GM12873 (cell line): ENCODE measurements around the gene ASCL1.
A peak's percentile ranks its signal among the peaks of the same experiment; 100 is the strongest.

ENCODE experiments used
- TF ChIP-seq, protein P1 (sequence below): IDR thresholded peaks from 2 replicates; pipeline ENCODE4 v1.5.1; 2012; ENCODE audit warnings: low read depth, mild to moderate bottlenecking, moderate library complexity, low read length, control low read depth; ENCODE audit not compliant: insufficient read depth; ENCODE audit errors: missing control alignments

ASCL1 gene

DNA sequence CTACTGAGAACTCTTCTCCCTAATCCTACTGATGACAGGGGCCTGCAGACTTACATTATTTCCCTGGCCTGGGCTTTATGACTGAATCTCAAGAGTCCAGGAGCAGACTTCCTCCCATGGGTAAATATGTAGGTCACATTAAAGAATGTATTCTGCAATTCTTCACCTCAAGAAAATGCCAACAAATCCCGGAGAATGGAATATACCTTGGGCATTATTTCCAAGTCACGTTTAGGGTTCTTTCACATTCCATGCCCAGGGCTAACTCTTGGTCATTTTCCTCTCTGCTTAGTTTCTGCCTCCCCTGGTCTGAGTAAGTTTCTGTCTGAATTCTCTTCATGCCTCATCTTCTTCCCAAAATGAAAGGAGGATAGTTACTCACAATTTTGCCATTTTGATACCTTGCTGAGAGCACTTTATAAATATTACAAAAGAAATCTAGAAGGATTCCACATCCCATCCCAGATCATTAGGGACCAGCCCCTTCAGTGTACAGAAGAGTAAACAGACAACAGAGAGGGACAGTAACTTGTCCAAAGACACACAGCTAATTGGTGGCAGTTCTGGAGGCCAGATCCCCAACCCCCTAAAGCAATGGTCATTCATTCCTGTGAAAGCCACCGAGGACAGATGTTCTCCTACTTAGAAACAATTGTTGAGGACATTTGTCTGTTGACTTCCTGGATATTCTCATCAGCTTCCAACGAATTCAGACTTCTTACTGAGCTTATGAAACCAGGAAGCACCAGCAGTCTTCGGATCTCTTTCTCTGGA lies 41.0 kb upstream of the ASCL1 start:
- TF ChIP-seq, protein P1, sequence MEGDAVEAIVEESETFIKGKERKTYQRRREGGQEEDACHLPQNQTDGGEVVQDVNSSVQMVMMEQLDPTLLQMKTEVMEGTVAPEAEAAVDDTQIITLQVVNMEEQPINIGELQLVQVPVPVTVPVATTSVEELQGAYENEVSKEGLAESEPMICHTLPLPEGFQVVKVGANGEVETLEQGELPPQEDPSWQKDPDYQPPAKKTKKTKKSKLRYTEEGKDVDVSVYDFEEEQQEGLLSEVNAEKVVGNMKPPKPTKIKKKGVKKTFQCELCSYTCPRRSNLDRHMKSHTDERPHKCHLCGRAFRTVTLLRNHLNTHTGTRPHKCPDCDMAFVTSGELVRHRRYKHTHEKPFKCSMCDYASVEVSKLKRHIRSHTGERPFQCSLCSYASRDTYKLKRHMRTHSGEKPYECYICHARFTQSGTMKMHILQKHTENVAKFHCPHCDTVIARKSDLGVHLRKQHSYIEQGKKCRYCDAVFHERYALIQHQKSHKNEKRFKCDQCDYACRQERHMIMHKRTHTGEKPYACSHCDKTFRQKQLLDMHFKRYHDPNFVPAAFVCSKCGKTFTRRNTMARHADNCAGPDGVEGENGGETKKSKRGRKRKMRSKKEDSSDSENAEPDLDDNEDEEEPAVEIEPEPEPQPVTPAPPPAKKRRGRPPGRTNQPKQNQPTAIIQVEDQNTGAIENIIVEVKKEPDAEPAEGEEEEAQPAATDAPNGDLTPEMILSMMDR: no peak

DNA sequence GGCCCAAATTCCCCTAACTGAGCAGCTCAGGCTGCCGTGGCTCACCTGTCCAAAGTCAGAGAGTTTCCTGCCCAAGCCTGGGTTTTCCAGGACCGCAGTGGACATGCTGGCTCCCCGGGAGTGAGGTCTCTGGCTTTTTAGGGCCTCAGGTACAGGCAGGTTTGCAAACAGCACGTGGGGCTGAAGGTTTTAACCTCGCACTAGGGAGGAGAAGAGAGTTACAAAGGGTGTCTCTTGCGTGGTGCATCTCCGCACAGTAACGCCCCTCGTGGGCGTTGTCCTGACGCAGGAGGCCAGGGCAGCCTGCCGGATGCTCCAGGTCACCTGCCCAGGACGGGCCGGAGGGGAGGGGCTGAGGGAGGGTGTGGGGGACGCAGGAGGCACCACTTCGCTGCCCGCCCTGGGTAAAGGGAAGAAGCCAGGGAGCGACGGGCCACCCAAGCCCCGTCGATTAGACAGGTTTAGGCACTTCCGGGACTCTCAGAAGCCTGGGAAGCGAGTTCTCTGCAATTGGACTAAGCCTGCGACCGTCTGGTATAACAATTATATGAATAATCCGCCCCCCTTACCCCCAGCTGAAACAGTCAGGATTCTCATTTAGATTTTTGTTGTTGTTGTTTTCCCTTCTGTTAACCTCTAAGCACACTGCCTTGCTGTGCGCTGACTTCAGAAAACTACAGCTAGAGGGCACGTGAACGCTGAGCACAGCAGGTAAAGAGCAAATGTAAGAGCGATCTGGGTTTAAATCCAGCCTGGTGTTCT lies 40.3 kb upstream of the ASCL1 start, which contains the start of gene PAH:
PAH (minus strand) TSS at position 219 of the 762 bp plus-strand sequence; CDS start at position 105, 114 bp downstream.
- TF ChIP-seq, protein P1: peak; percentile 34

DNA sequence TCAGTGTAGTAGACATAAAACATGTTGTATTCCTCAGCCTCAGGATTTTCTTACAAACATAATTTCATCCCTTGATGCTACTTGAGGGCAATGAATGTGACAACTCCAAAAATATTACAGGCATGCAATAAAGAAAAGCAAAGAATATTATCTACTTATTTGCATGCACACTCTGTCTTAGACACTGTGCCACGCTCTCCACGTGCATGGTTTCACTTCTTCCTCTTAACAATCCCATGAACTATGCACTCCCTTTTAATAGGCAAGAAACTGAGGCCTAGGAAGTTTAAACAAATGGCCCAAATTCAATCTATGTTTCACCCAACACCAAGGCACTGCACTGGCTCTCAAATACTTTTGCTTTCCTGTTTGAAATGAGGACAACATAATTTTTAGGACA lies 38.6 kb upstream of the ASCL1 start:
- TF ChIP-seq, protein P1: no peak

DNA sequence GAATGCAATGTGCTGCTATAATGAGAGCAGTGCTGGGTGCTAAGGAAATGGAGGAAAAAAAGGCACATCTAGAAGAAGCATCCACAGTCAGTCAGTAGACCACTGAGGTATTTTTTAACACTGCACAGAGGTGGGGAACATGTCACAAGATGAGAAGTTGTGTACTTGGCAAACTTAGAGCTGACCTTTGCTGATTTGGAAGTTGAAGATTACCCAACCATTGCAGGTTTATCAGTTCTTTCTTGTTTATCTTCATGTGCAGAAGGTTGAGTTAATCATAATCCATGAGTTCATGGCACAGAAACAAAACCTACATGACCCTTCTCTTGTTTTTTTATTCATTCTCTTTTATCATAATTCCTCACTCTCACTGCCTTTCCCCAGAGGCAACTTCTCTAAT lies 37.2 kb upstream of the ASCL1 start:
- TF ChIP-seq, protein P1: no peak

DNA sequence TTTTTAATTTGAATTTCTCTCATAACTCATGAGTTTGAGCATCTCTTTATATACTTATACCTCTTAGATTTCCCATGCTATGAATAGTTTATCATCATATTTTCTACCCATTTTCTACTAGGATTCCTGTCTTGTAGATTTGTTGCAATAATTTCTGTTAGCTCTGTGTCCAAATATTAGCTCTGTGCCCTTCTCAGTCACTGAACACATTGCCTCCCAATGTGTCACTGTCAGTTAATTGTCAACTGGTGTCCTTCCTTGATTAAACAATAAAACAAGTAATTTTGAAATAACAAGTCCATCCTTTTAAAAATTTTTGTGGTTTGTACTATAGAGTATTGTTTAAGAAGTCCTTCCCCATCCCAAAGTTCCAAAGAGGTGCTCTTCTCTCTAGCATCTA lies 36.2 kb upstream of the ASCL1 start:
- TF ChIP-seq, protein P1: no peak

DNA sequence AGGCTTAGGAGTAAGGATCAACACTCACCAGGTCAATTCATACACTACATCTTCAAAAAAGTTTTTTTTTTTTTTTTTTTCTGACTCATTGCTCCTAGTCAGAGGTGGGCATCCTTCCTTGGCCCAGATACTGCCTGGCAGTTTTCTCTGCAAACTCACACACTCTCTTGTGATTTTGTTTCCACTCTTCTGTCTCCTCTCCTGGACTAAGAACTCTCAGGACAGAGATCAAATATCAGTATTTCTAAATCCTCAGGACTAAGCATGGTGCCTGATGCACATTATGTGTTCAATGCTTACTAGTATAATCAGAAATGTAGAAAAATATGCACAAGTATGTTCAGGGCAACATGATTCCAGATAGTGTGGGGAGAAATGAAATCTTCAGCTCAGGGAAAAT lies 30.3 kb upstream of the ASCL1 start:
- TF ChIP-seq, protein P1: no peak

DNA sequence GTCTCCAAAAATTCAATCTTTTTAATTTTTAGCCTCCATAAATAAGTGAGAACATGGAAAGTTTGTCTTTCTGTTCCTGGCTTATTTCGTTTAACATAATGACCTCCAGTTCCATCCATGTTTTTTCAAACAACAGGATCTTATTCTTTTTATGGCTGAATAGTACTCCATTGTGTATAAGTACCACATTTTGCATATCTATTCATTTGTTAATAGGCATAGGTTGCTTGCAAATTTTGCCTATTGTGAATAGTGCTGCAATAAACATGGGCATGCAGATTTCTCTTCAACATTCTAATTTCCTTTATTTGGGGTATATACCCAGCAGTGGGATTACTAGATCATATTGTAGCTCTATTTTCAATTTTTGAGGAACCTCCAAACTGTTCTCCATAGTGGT lies 24.3 kb upstream of the ASCL1 start:
- TF ChIP-seq, protein P1: no peak
